Natural killer cell treated with Interleukin-12 subunit alpha and Interleukin-12 subunit beta and Interleukin-15 and Interleukin-18, amount 100 ng/mL, for 72 hours (primary cell): ENCODE results near the gene NKIRAS2. TPM values are rescaled to one million over a fixed set of nuclear protein-coding genes. Genes with fewer than 3 reads are reported as not detected.

ENCODE experiments used
- ATAC-seq, 2 donors: fragments of 150-1000 bp; cut with Tn5 transposase in 1 of 2; sonication (Bioruptor Pico), chemical (Tn5 transposase) in 1 of 2; 2 replicates each; pipeline ENCODE4 v1.10.0; 2021
- DNase-seq: peaks from one replicate; pipeline ENCODE4 v3.0.0; 2022; ENCODE audit warnings: low spot score
- H3K27ac Mint-ChIP-seq, 2 donors: 1 replicate in 1 of 2; 2 replicates in 1 of 2; pipeline ENCODE4 v1.8.0; 2022; ENCODE audit warnings: mixed read lengths in 2 of 2, mild to moderate bottlenecking in 1 of 2, moderate library complexity in 1 of 2
- H3K27me3 Mint-ChIP-seq, 2 donors: 1 replicate in 1 of 2; 2 replicates in 1 of 2; pipeline ENCODE4 v1.8.0; 2022; ENCODE audit warnings: mixed read lengths in 2 of 2
- H3K36me3 Mint-ChIP-seq: one replicate; pipeline ENCODE4 v1.8.0; 2022; ENCODE audit warnings: mixed read lengths
- H3K4me1 Mint-ChIP-seq, 2 donors: 1 replicate in 1 of 2; 2 replicates in 1 of 2; pipeline ENCODE4 v1.8.0; 2022; ENCODE audit warnings: low read depth in 2 of 2, mixed read lengths in 2 of 2, mild to moderate bottlenecking in 1 of 2
- H3K4me3 Mint-ChIP-seq: one replicate; pipeline ENCODE4 v1.8.0; 2022; ENCODE audit warnings: mixed read lengths
- H3K9me3 Mint-ChIP-seq: 2 replicates; pipeline ENCODE4 v1.8.0; 2022; ENCODE audit warnings: mixed read lengths
- total RNA-seq, 2 donors: library from RNA; stranded (reverse); gene quantifications; one replicate each; pipeline ENCODE4 v1.2.3, GENCODE V29; 2022

Gene NKIRAS2
- total RNA-seq, 2 donors from 2014 or later = 27.8 to 28.7 TPM

- Mint-ChIP-seq H3K4me1 (peaks cover 22 to 23% of the 10 kb centered on the region in 2 donors), H3K4me3 (no peak overlapping the region), H3K27ac (no peak overlapping the region), H3K27me3 (no peaks in the 10 kb centered on the region), H3K9me3 (no peaks in the 10 kb centered on the region), H3K36me3 (peaks cover 39% of the 10 kb centered on the region)
- ATAC-seq (no peak), DNase-seq (no peak)
These were observed 35.4 kb upstream of the NKIRAS2 start for GRCh38 chr17:41984454-41984853.

DNA sequence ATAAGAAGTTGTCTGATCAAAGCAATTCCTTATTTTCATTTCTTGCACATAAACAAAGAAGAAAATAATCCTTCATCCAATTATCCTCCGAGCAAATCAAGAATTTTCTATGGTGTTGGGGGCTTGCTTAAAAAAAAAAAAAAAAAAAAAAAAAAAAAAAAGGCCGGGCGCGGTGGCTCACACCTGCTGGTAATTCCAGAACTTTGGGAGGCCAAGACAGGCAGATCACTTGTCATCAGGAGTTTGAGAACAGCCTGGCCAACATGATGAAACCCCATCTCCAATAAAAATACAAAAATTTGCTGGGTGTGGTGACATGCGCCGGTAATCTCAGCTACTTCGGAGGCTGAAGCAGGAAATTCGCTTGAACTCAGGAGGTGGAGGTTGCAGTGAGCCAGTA is 34.0 kb upstream of the NKIRAS2 start:
- H3K27ac Mint-ChIP-seq = no peak overlapping the region
- no peak overlapping the region for H3K4me3 Mint-ChIP-seq
- H3K36me3 Mint-ChIP-seq = peaks cover 41% of the 10 kb centered on the region
- H3K4me1 Mint-ChIP-seq = peaks cover 22 to 23% of the 10 kb centered on the region in 2 donors
- H3K27me3 Mint-ChIP-seq = no peaks in the 10 kb centered on the region
- DNase-seq = no peak
- no peaks in the 10 kb centered on the region for H3K9me3 Mint-ChIP-seq
- no peak for ATAC-seq

DNA sequence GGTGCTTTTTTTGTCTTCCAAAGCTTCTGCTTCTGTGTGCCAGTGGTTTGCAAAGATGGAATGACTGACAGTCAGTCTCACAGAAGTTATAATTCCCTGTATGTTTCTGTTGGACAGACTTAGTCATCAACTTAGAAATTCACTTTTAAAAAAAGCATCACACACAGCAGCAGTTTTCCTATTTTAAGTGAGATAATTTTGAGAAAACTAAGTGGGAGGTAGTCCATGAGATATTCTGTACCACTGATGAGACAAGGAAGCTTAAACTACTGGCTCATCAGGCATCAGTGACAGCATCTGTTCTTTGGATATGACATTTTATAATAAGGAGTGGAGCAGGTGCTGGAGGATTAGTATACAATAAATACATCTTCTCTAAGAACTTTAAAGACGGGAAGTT is 33.3 kb upstream of the NKIRAS2 start:
- DNase-seq (no peak), ATAC-seq (no peak)
- Mint-ChIP-seq H3K36me3 (peaks cover 47% of the 10 kb centered on the region), H3K9me3 (no peaks in the 10 kb centered on the region), H3K27me3 (no peaks in the 10 kb centered on the region), H3K27ac (peak overlapping the region; percentile 74 to 91), H3K4me1 (peaks cover 21 to 22% of the 10 kb centered on the region in 2 donors), H3K4me3 (no peak overlapping the region)

DNA sequence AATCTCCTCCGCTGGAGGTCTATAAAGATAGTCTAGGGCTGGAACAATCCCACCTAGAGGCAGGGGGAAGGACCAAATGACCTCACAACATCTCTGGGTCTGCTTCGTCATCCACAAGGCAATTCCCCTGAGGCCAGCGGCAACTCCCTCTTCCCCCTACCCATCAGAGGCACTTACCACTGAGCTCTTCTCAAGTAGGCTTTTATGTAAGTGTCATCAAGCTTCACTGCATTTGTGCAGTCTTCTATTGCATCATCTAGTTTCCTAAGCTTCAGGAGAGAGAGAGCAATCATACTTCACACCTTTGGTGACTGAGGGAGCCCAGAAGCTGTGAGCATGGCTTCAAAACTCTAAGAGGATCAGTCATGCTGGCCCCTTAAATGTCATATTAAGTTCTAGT is 32.2 kb upstream of the NKIRAS2 start:
- no peaks in the 10 kb centered on the region for H3K9me3 Mint-ChIP-seq
- ATAC-seq = peak; percentile 90 to 91

DNA sequence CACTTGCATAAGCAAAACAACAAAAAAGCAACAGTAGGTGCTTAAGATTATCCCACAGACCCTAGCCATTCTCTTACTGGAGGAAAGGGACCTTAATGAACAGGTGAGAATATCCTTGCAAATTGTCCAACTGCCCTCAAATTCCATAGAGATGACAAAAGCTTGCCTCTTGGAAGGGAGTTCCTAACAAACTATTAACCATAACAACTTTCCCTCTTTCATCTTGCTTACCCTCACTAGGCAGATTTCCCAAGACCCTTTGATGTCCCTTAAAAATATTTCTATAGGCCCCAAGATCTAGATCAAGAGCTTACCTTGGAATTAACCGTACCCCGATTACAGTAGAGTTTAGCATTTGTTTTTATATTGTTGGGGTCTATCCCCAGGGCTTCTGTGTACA is 31.5 kb upstream of the NKIRAS2 start:
- peak overlapping the region; percentile 74 to 91 for H3K27ac Mint-ChIP-seq
- ATAC-seq (no peak), DNase-seq (no peak)
- H3K9me3 Mint-ChIP-seq = no peaks in the 10 kb centered on the region
- H3K36me3 Mint-ChIP-seq = peaks cover 40% of the 10 kb centered on the region
- H3K4me1 Mint-ChIP-seq = peaks cover 20 to 22% of the 10 kb centered on the region in 2 donors
- H3K27me3 Mint-ChIP-seq = no peaks in the 10 kb centered on the region
- H3K4me3 Mint-ChIP-seq = no peak overlapping the region

More for the DNA sequence above, 32.2 kb upstream of the NKIRAS2 start:
- DNase-seq = no peak
- peak overlapping the region; percentile 74 to 91 for H3K27ac Mint-ChIP-seq
- peaks cover 20 to 22% of the 10 kb centered on the region in 2 donors for H3K4me1 Mint-ChIP-seq
- H3K4me3 Mint-ChIP-seq = peak overlapping the region; percentile 11
- H3K36me3 Mint-ChIP-seq = peaks cover 40% of the 10 kb centered on the region
- no peaks in the 10 kb centered on the region for H3K27me3 Mint-ChIP-seq

DNA sequence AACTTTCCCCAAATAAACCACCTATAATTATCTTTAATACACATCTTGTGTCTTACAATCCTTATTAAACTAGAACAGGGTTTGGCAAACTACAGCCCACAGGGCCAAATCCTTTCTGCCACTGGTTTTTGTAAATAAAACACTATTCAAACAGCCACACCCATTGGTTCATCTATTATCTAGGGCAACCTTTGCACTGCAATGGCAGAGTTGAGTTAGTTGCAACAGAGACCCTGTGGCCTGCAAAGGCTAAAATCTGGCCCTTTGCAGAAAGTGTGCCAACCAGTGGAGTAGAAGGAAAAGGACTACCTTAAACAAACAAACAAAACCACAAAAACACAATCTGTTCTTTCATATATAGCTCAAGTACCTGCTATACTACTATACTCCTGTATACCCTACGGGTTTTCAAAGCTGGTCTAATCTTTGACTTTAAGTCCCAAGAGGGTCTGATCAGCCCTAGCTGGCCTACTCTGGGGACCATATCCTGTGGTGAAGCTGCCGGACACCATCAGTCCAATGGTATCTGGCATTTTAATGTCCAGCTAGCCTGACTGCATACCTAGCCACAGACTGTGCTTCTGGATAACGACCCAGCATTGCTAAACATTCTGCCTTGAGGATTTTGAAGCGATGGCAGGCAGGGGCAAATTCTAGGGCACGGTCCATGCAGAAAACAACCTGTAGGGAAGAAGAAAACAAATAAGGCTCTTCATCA is 30.0 kb upstream of the NKIRAS2 start:
- Mint-ChIP-seq H3K36me3 (peaks cover 33% of the 10 kb centered on the region), H3K27me3 (no peaks in the 10 kb centered on the region), H3K9me3 (no peaks in the 10 kb centered on the region), H3K27ac (no peak overlapping the region), H3K4me3 (no peak overlapping the region), H3K4me1 (peaks cover 17 to 22% of the 10 kb centered on the region in 2 donors)
- no peak for DNase-seq
- no peak for ATAC-seq

DNA sequence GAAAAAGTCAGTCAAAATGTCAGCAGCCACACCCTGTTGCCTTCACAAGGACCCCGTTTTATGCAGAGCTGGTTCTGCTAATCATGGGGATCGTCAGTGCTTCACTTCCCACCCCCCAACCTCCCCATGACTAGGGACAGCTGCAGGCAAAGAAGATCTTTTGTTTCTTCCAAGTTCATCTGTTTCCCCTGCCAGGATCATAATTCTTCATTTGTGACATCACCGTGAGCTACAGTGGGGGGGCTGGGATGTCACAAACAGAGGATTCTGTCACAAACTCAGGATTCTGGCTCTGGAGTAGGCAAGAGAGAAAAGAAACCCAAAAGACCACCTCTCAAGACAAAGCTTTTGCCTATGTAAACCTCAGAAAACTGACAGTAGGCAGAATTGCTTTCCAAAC is 27.3 kb upstream of the NKIRAS2 start:
- H3K36me3 Mint-ChIP-seq = peaks cover 24% of the 10 kb centered on the region
- DNase-seq (no peak), ATAC-seq (no peak)
- H3K9me3 Mint-ChIP-seq = no peaks in the 10 kb centered on the region
- no peak overlapping the region for H3K27ac Mint-ChIP-seq
- peaks cover 13 to 15% of the 10 kb centered on the region in 2 donors for H3K4me1 Mint-ChIP-seq
- H3K4me3 Mint-ChIP-seq = no peak overlapping the region
- no peaks in the 10 kb centered on the region for H3K27me3 Mint-ChIP-seq

- H3K4me3 Mint-ChIP-seq = no peak overlapping the region
- H3K4me1 Mint-ChIP-seq = peaks cover 0 to 9% of the 10 kb centered on the region in 2 donors
- ATAC-seq (no peak), DNase-seq (no peak)
- H3K27ac Mint-ChIP-seq = peak overlapping the region in 1 of 2 donors; percentile 45
- no peaks in the 10 kb centered on the region for H3K27me3 Mint-ChIP-seq
- peaks cover 10% of the 10 kb centered on the region for H3K36me3 Mint-ChIP-seq
- no peaks in the 10 kb centered on the region for H3K9me3 Mint-ChIP-seq
These were observed 23.1 kb upstream of the NKIRAS2 start for GRCh38 chr17:41996855-41997164.

GRCh38 chr17:41998497-41998896 is 21.4 kb upstream of the NKIRAS2 start:
- H3K27ac Mint-ChIP-seq = no peak overlapping the region
- peaks cover 19% of the 10 kb centered on the region for H3K36me3 Mint-ChIP-seq

GRCh38 chr17:42000413-42001133 is 19.3 kb upstream of the NKIRAS2 start:
- no peaks in the 10 kb centered on the region for H3K27me3 Mint-ChIP-seq
- peaks cover 19% of the 10 kb centered on the region for H3K36me3 Mint-ChIP-seq
- DNase-seq (no peak), ATAC-seq (no peak)
- no peak overlapping the region for H3K4me3 Mint-ChIP-seq
- H3K4me1 Mint-ChIP-seq = peaks cover 22 to 24% of the 10 kb centered on the region in 2 donors
- H3K9me3 Mint-ChIP-seq = no peaks in the 10 kb centered on the region
- H3K27ac Mint-ChIP-seq = no peak overlapping the region

More at GRCh38 chr17:41998497-41998896, 21.4 kb upstream of the NKIRAS2 start:
- no peaks in the 10 kb centered on the region for H3K27me3 Mint-ChIP-seq
- no peaks in the 10 kb centered on the region for H3K9me3 Mint-ChIP-seq
- H3K4me1 Mint-ChIP-seq = peaks cover 11 to 19% of the 10 kb centered on the region in 2 donors
- H3K4me3 Mint-ChIP-seq = no peak overlapping the region
- no peak for DNase-seq
- no peak for ATAC-seq

GRCh38 chr17:42001729-42002128 is 18.2 kb upstream of the NKIRAS2 start:
- DNase-seq (no peak), ATAC-seq (no peak)
- H3K4me3 Mint-ChIP-seq = no peak overlapping the region
- peaks cover 22% of the 10 kb centered on the region in 2 donors for H3K4me1 Mint-ChIP-seq
- H3K27ac Mint-ChIP-seq = no peak overlapping the region
- H3K27me3 Mint-ChIP-seq = no peaks in the 10 kb centered on the region
- H3K36me3 Mint-ChIP-seq = peaks cover 15% of the 10 kb centered on the region
- H3K9me3 Mint-ChIP-seq = no peaks in the 10 kb centered on the region

- DNase-seq = no peak
- Mint-ChIP-seq H3K9me3 (no peaks in the 10 kb centered on the region), H3K27me3 (no peaks in the 10 kb centered on the region), H3K4me1 (peaks cover 22 to 26% of the 10 kb centered on the region in 2 donors), H3K4me3 (no peak overlapping the region), H3K27ac (no peak overlapping the region), H3K36me3 (peaks cover 15% of the 10 kb centered on the region)
- ATAC-seq = no peak
These were observed 17.6 kb upstream of the NKIRAS2 start for GRCh38 chr17:42002175-42002791.

GRCh38 chr17:42002792-42003301 is 17.0 kb upstream of the NKIRAS2 start:
- H3K27ac Mint-ChIP-seq = no peak overlapping the region
- H3K4me3 Mint-ChIP-seq = no peak overlapping the region
- H3K36me3 Mint-ChIP-seq = peaks cover 15% of the 10 kb centered on the region
- DNase-seq (no peak), ATAC-seq (no peak)
- H3K9me3 Mint-ChIP-seq = no peaks in the 10 kb centered on the region
- H3K4me1 Mint-ChIP-seq = peaks cover 22 to 27% of the 10 kb centered on the region in 2 donors
- no peaks in the 10 kb centered on the region for H3K27me3 Mint-ChIP-seq

DNA sequence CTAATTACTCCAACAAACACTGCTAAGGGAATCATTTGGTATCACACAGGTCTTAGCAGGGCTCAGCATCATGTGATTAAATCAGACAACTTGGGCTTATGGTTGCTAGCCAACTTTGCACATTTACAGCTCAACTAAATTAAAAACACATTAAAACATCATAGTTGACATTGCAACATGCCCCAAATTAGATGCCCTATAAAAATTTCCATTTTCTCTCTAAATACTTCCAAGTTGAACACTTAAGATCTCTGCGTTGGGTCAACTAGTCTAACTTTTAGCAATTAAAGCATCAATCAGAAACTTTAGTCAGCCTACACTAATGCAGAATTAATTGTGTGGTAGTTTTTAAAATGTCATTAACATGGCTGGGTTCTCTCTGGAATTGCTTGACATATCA is 14.7 kb upstream of the NKIRAS2 start:
- Mint-ChIP-seq H3K4me3 (no peak overlapping the region), H3K9me3 (no peaks in the 10 kb centered on the region), H3K27me3 (no peaks in the 10 kb centered on the region), H3K4me1 (peaks cover 33 to 39% of the 10 kb centered on the region in 2 donors), H3K36me3 (peaks cover 9% of the 10 kb centered on the region), H3K27ac (no peak overlapping the region)
- ATAC-seq (no peak), DNase-seq (no peak)
